ENCODE data around the gene RFPL1.

Gene RFPL1

DNA sequence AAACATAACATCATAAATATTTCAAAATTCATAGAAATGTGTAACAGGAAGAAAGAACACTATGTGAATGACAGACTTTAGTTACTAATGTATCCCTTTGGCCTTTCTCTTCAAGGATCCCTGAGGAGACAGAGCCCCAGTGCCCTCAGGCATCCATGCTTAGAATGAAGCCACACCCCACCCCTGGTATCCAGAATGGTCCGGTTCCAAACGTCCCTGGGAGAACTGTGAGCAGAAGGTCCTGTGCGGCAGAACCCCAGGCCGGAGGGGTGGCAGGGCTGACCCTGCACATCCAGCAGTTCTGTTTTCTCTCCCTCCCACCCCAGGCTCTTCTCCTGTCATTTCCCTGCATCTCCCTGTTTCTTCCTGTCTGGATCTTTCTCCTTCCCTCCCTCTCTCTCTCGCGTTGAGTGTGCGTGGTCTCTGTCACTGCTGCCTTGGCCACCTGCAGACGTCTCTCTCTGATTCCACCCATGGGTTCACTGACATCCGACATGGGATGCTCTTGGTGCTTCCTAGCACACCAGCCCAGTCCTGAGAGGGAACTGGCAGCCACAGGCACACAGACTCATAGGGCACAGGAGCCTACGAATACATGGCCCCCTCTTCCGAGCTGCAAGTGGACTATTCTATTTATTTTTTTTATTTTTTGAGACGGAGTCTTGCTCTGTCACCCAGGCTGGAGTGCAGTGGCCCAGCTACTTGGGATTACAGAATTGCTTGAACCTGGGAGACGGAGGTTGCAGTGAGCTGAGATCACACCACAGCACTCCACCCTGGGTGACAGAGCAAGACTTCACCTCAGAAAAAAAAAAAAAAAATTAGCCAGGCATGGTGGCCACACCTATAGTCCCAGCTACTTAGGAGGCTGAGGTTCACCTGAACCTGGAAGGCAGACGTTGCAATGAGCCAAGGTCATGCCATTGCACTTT, 5.7 kb downstream of the RFPL1 start:
- DNase-seq, result no peak

DNA sequence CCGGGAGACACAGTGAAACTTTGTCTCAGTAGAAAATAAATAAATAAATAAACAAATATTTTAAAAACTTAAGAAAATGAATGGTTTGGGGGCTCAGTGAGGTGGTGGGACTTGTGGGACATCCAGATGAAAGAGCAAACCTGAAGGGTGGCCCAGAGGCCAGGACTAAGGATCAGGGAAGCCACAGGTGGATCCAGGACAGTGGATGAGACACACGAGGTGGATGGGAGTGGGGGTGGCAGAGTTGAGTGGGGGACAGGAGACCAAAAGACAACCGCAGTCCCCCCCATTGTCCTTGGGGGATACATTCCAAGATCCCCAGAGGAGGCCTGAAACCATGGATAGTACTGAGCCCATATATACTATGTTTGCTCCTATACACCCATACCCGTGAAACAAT, 7.1 kb downstream of the RFPL1 start:
- DNase-seq, result no peak

DNA sequence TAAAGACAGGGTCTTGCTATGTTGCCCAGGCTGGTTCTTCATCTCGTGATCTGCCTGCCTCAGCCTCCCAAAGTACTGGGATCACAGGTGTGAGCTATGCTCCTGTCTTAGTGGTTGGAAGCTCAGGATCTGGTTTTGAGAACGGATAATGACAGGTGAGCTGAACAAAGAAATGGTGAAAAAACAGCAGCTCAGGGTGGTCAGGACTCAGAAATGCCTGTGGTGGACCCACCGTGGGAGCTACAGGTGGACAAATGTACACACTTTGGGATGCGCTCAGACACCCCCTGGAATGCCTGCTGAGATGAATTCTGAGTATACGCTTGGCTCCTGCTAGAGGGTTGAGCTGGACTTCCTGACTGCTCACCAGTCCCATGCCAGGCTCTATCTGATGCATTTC, 9.5 kb downstream of the RFPL1 start:
- DNase-seq, result no peak

DNA sequence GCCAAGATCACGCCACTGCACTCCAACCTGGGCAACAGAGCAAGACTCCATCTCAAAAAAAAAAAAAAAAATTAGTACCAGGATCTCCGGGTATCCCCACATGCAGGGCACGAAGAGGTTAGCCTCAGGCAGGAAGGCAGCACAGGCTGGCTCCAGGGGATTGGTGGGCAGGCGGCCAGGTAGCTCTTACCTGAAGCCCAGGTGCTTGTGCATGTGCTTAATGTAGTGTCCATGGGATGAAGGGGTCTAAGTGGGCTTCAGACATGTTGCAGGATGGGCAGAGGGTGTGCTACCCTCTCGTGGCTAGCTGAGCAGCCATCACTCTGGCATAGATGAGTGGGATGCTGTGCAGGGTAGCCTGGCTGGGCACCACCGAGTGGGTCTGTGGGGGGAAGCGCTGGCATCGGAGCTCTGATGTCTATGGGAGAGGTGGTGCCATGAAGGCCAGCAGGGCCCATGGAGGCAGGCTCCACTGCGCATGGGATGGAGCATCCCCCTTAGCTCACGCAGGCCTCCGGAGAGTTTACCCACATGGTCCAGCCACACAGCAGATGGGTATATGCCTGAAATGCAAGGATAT, 11.0 kb downstream of the RFPL1 start:
- no peak for DNase-seq

DNA sequence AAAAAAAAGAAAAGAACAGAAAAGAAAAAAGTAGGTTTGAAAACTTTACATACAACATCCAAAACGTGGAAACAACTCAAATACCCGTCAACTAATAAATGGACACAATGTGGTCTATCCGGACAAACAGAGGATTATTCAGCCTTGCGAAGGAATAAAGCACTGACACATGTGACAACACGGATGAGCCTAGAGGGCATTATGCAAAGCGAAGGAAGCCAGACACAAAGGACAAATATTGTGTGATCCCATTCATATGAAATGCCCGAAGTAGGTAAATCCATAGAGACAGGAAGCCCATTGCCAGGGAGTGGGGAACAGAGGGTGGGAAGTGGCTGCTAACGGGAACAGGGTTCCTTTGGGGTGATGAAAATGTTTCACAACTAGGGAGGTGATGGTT, 11.8 kb downstream of the RFPL1 start:
- no peak for DNase-seq

DNA sequence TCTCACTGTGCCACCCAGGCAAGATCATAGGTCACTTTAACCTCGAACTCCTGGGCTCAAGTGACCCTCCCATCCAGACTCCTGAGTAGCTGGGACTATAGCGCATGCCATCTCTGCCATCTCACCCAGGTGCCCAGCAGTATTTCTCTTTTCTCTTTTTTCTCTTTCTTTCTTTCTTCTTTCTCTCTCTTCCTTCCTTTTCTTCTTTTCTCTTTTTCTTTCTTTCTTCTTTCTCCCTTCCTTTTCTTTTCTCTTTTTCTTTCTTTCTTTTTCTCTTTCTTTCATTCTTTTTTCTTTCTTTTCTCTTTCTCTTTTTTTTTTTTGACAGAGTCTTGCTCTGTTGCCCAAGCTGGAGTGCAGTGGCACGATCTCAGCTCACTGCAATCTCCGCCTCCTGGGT, 13.5 kb downstream of the RFPL1 start:
- no peak for DNase-seq

DNA sequence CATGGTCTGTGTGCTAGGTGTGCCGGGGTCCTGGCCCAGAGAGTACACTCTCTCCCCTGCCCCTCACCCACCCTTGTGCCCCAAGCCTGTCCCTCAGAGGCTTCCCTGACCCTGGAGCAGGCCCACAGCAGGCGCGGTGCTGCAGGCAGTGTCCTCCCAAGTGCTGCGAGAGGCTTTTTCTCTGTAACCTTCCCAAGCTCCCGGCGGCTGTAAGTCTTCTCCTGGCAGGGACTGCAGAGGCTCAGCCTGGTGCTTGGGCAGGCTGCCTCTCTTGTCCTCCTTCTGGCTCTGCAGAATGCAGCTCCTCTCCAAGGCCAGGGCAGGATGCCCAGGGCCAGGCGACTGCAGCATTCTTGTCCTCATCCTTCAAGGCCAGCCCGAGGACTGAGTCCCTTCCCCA, 15.9 kb downstream of the RFPL1 start:
- DNase-seq, result no peak

DNA sequence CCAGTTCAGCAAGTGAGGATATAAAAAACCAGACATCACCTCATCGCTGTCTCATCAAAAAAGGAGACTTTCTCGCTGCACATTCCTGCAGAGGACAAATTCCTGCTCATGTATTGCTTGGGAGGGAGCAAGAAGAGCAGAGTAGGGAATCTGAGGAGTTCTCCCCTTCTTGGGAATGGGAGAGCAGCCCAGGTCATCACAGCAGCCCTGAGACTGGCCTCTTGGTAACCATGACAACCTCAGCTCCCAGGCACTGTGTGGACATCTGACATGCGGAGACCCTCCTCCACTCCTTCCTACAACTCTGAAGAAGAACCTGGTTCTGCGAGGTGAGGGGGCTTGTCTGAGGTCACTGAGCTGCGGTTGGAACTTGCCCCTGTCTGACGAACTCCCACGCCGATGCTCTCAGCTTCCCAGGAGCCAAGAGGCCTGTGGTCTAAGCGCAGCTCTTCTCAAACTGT, 17.9 kb downstream of the RFPL1 start:
- no peak for DNase-seq

DNA sequence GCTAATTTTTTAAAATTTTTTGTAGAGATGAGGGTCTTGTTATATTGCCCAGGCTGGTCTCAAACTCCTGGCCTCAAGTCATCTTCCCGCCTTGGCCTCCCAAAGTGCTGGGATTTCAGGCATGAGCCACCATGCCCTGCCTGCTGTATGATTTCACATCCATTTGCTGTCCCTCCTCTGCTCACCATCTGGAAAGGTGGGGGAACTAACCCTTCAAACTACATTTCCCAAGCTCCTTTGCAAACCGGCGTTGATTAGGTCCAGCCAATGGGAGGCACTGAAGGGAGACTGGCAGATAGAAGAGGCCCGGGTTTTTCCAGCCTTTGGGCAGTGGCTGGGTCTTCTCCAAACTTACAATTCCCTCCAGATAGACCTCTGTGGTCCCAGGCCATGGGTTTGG, 19.3 kb downstream of the RFPL1 start:
- no peak for DNase-seq

DNA sequence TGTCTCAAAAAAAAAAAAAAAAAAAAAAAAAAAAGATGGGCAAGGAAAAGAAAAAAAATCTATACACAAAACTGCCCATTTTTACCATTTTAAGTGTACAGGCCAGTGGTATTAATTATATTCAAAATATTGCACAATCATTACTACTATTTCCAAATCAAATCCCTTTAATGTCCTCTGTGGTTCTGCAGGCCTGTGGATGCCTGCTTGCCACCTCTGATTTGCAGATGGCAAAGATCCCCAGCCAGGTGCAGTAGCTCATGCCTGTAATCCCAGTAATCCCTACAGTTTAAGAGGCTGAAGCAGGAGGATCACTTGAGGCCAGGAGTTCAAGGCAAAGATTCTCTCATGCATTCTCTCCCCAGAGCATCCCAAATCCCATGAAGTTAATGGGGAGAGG, 20.2 kb downstream of the RFPL1 start:
- DNase-seq, result no peak

DNA sequence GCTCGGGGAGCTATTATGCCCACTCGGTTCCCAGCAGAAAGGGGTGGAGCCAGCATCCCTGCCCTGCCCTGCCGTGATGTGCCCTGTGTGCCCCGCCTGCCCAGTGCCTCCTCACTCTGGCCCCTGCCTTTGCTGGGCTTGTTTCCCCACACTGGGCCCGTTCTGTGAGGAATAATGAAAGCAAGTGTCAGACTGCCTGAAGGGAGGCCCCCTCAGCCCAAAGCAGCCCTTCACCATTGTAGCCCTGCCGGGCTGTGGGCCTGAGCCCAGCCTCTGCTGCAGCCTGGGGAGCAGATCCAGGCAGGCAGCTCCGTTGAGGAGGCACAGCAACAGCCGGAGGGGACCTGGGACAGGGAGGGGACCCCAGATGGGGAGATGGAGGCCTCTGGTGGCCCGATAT, 21.4 kb downstream of the RFPL1 start:
- DNase-seq, result no peak

DNA sequence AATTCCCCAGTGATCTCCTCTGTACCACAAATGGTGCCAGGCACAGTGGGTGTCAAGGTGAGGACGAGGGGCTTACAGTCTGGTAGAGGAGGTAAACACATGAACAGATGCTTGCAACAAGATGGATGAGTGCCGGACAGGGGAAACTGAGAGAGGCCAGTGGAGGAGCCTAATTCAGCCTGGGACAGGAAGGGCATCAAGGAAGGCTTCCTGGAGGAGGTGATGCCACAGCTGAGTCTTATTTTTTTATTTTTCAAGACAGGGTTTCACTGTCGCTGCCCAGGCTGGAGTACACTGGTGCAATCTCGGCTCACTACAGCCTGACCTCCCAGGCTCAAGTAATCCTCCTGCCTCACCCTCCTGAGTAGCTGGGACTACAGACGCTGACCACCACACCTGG, 22.9 kb downstream of the RFPL1 start:
- DNase-seq, result no peak

DNA sequence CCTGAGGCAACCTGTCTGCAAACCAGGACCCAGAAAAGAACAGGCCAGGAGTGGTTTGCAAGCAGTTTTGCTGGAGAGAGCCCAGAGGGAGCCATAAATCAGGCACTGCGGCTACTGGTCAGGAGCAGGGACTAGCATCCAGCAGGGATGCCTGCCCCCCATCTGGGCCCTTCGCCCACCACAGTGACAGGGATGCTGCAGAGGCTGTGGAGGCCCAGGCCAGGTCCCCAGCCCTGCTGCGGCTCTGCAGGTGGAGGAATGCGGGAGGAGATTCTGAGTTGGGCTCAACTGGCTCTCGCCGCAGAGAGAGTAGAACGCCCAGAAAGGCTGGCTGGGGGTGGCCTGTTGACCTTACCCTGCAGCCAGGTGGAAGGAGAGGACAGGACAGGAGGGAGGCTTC, 25.2 kb downstream of the RFPL1 start:
- DNase-seq, result no peak

DNA sequence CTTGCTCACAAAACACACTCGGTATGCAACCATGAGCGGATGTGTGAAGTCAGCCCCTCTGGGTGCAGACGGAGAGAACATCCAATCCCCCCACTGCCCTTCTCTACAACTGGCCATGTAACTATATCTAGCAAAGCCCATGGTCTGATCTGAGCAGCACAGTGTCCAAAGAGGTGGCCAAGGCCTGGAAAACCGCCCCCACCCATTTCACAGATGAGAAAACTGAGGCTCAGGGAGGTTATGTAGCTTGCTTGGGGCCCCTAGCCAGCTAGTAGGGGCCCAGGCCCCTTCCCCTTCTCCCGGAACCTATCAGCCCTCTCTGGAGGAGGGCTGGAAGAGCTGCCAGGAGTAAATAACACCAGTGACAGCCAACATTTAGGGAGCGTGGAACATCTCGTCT, 26.2 kb downstream of the RFPL1 start:
- DNase-seq, result no peak

DNA sequence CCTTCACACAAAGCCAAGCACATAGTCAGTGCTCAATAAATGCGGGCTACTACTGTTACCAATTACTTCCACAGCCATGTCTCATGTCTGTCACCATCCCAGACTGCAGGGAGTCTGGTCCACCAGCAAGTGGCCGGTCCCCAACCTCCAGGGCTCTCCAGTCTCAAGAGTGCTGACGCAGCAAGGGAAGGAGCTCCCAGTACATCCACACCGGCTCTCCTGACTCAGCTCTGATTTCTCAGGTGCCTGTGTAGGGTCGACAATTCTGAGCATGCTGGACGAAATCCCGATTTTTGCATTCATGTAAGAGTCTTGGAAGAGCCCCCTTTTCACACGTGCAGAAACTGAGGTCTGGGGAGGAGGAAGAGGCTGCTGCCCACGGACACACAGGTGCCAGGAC, 31.4 kb downstream of the RFPL1 start:
- no peak for DNase-seq

DNA sequence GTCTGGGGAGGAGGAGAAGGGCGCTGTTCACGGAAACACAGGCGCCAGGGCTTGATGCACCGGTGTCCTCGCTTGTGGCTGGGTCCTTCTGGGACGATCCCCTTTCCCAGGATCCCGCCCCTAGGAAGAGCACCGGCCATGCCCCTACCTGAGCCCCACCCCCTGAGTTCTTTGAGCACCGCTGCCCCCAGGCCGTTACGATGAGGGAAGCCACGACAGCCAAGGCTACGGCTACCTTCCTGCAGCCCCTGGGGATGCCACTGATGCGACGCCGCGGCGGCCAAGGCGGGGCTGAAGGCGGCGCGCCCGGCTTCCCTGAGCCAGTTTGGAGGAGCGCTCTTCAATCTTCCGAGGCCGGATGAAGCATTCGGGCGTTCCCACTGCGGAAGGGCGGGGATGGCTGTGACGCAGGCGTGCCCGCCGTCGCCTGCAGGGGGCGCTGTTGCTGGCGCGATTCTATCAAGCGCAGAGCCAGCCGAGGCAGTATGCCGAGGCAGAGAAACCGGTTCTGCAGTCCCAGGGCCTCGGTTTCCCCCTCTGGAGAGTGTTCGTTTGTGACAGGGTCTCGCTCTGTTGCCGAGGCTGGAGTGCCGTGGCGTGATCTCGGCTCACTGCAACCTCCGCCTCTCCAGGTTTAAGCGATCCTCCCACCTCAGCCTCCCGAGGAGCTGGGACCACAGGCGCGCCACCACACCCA, 31.9 kb downstream of the RFPL1 start:
- DNase-seq, result peak; percentile 50

DNA sequence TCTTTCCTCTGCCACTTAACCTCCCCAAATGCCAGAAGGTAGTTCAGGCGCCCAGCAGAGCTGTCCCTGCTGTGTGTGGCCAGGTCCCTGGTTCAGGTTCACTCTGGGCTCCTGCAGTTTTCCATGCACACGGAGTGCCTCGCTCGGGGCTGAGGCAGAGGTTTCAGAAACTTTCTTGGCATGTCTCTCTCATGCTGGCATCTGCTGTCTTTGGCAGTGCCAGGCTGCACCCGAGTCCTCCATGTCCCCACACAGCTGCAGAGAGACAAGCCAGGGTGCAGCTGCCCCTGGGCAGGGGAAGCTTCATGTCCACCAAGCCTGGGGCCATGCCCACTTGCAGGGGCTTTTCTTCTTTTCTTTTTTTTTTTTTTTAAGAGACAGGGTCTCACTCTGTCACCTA, 34.6 kb downstream of the RFPL1 start:
- DNase-seq, result no peak

DNA sequence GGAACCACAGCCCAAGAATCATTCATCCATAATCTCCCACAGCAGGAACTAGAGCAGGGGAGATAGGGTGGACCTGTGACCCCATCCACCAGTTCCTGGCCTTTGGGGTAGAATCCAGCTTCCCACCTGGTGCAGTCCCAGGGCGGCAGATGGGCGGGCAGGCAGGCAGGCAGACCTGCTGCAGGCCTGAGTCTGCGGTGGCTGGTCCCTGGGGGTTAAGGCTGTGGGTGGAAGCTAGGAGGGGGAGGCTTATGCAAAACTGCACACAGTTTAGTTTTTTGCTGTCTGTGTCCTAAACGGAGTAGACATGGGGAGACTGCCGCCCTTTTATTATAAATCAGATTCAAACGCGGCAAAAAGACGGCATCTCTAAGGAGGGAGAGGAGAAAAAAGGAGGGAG, 37.2 kb downstream of the RFPL1 start:
- no peak for DNase-seq

DNA sequence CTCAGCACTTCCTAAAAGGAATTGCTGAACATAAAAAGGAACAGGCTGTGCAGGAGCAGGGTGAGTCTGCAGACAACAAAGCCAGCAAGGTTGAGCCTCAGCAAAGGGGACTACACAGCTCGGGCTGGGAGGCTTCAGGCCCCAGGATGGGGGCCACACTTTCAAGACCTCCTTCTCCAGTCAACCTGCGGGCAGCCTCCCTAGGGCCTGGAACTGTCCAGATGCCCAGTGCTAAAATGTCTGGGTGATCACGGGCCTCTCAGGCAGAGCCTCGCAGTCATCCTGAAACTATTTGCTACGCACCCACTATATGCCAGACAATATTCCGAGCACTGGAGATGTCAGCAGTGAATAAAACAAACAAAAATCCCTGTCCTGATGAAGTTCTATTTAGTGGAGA, 37.7 kb downstream of the RFPL1 start:
- no peak for DNase-seq

DNA sequence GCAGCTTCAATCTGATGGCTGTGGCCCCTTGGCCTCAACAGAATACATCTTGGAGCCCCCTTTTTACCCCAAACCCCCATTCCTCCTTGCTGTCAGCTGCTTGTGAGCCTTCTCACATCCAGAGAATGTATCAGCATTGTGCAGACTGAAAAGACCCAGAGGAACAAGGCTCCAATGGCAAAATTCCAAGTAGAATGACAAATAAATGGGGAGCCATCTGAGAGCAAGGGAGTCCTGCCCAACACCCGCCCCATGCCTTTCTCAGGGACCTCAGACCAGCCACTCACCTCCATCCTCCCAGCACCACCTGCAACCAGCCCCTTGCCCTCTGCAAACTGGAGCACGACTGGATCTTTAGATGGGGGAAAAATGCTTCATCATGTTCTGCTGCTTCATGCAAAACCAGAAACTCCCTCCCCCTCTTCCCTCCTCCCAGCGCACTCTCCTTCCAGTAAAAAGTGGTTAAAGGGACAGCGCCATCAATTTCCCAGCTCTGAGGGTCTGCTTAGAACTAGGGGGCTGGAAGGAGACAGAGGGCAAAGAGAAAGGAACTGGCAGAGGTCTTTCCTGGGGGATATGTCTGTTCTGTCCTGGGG, 39.4 kb downstream of the RFPL1 start:
- DNase-seq, result no peak

DNA sequence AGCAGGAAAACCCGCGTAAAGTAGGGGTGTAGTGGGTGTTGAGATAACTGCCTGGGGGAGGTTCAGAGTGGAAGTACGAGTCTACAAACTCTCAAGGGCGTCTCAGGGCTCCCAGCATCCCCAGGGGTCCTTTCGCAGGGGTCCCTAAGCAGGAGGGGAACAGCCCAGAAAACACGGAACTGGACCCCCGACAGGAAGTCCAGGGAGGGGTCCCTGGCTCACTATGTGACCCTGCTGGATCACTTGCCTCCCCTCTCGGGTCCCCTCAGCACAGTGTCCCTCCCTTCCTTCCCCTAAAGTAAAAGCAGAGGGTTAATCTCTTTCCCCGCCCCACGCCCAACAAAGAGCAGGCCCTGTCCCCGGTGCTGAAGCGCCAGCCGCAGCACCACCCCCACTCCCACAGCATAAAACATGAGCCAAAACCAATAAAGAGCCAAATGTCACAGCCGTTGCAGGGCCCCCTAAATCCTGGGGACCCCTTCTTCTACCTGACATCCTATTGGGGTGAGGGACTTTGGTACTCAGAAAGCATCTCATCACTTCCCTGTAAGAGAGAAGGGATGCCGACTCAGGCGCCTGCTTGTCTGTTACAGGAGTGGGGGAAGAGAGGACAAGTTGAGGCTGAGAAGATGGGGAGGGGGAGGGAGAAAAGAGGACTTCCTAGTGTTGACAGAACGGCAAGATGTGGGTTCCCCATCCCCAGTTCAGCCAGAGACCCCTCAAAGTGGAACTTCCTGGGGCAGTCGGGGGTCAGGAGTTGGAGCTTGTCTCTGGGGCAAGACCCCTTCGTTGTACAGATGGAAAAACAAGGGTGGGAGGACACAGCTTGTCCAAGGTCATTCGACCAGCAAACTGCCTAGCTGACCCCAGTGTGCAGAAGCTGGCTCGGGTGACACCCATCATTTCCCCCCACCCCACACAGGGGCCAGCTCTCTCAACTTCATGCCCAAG, 40.2 kb downstream of the RFPL1 start:
- no peak for DNase-seq

Measured in NCI-H1092 (cell line).